Keratinocyte (primary cell): ENCODE data around the gene XCR1. TPM values are rescaled to one million over a fixed set of nuclear protein-coding genes. Genes with fewer than 3 reads are reported as not detected.
A peak's percentile ranks its signal among the peaks of the same experiment; 100 is the strongest.

Experiments used
- DNase-seq: peaks from one replicate; pipeline ENCODE4 v3.0.0-alpha.2; 2011; ENCODE audit warnings: low read depth, missing footprints, low spot score
- FAIRE-seq: peaks from 2 replicates; lab custom pipeline; 2011; peaks lifted over from hg19 to GRCh38; lab: Jason Lieb, UNC
- H2AFZ ChIP-seq: 2 replicates; pipeline ENCODE4 v1.6.0; 2012; ENCODE audit warnings: low read length, control low read depth, inconsistent platforms; ENCODE audit not compliant: control insufficient read depth
- H3K27ac ChIP-seq: 2 replicates; pipeline ENCODE4 v1.5.1; 2011; ENCODE audit warnings: low read length; ENCODE audit not compliant: control insufficient read depth, insufficient read depth
- H3K27me3 ChIP-seq: 3 replicates; pipeline ENCODE4 v1.6.0; 2011; ENCODE audit warnings: low read length; ENCODE audit not compliant: control insufficient read depth, insufficient read depth; ENCODE audit errors: extremely low read depth
- H3K36me3 ChIP-seq, 2 experiments: 2 replicates in 1 of 2; 3 replicates in 1 of 2; pipeline ENCODE4 v1.5.1; 2011; ENCODE audit warnings: low read length in 2 of 2, mild to moderate bottlenecking in 1 of 2; ENCODE audit not compliant: control insufficient read depth in 2 of 2, insufficient read depth in 2 of 2; ENCODE audit errors: extremely low read depth in 1 of 2
- H3K4me1 ChIP-seq: 3 replicates; pipeline ENCODE4 v1.5.1; 2011; ENCODE audit warnings: low read length; ENCODE audit not compliant: control insufficient read depth, insufficient read depth; ENCODE audit errors: extremely low read depth
- H3K4me2 ChIP-seq: 3 replicates; pipeline ENCODE4 v1.6.0; 2011; ENCODE audit warnings: low read depth, low read length; ENCODE audit not compliant: control insufficient read depth, insufficient read depth; ENCODE audit errors: extremely low read depth
- H3K4me3 ChIP-seq, 3 experiments: fragments of 200-600 bp in 1 of 3; sonication (generic) in 1 of 3; 2 replicates in 2 of 3; 3 replicates in 1 of 3; pipeline ENCODE4 v1.5.1; 2011 to 2016; ENCODE audit warnings: low read length in 3 of 3, mild to moderate bottlenecking in 3 of 3, control low read depth in 2 of 3, inconsistent platforms in 1 of 3, low read depth in 1 of 3, mixed read lengths in 1 of 3, mixed run types in 1 of 3, moderate library complexity in 1 of 3; ENCODE audit not compliant: control insufficient read depth in 2 of 3, insufficient read depth in 2 of 3; ENCODE audit errors: extremely low read depth in 1 of 3
- H3K79me2 ChIP-seq: 2 replicates; pipeline ENCODE4 v1.6.0; 2012; ENCODE audit warnings: low read length; ENCODE audit not compliant: control insufficient read depth, insufficient read depth
- H3K9ac ChIP-seq: 3 replicates; pipeline ENCODE4 v1.6.0; 2011; ENCODE audit warnings: low read length; ENCODE audit not compliant: control insufficient read depth, insufficient read depth; ENCODE audit errors: extremely low read depth
- H3K9me1 ChIP-seq: 3 replicates; pipeline ENCODE4 v1.6.0; 2011; ENCODE audit warnings: low read length; ENCODE audit not compliant: control insufficient read depth, insufficient read depth; ENCODE audit errors: extremely low read depth
- H3K9me3 ChIP-seq: 2 replicates; pipeline ENCODE4 v1.5.1; 2012; ENCODE audit warnings: low read depth, low read length; ENCODE audit not compliant: control insufficient read depth
- H4K20me1 ChIP-seq: 3 replicates; pipeline ENCODE4 v1.6.0; 2011; ENCODE audit warnings: low read length; ENCODE audit not compliant: control insufficient read depth, insufficient read depth; ENCODE audit errors: extremely low read depth
- CTCF ChIP-seq, 3 experiments: IDR thresholded peaks in 1 of 3; conservative IDR thresholded peaks in 1 of 3; optimal IDR thresholded peaks in 1 of 3; 2 replicates in 2 of 3; 3 replicates in 1 of 3; pipeline versions ENCODE3 to v1.5.1; 2011; ENCODE audit warnings: low read length in 3 of 3, mild to moderate bottlenecking in 3 of 3, moderate library complexity in 2 of 3, control low read depth in 1 of 3, inconsistent platforms in 1 of 3; ENCODE audit not compliant: insufficient read depth in 2 of 3; ENCODE audit errors: extremely low read depth in 1 of 3
- EZH2 ChIP-seq: IDR thresholded peaks from one replicate; pipeline ENCODE4 v1.6.1; 2012; ENCODE audit warnings: inconsistent platforms, mild to moderate bottlenecking, low read length, moderate library complexity
- dilution Hi-C: fragments of 300-500 bp; cut with MboI; formaldehyde crosslinking; loops from one replicate; pipeline ENCODE4 v1.7.0; 2020; ENCODE audit warnings: low sequenced_read_pairs; ENCODE audit not compliant: extremely low pct_ligation_motif_present
- polyA plus RNA-seq, 5 experiments: library from polyadenylated mRNA; depleted of rRNA in 3 of 5; stranded (reverse) in 3 of 5; stranded (forward) in 1 of 5; unstranded in 1 of 5; fragments of >200 nt; gene quantifications; 1 replicate in 1 of 5; 2 replicates in 3 of 5; 3 replicates in 1 of 5; pipeline versions ENCODE4 v1.2.1 to v1.2.3, GENCODE V29; 2011 to 2012; ENCODE audit warnings: missing spikeins in 2 of 5, low read depth in 1 of 5, low replicate concordance in 1 of 5

XCR1 gene
- polyA plus RNA-seq, 1 donor (not counting 4 experiments of a cell fraction or from before 2014, with no cell fraction given): 0.01 TPM

- Histone ChIP-seq H3K36me3 (peaks cover 12 to 13% of the 10 kb centered on the region in 2 experiments), H3K79me2 (no peaks in the 10 kb centered on the region), H3K27me3 (no peaks in the 10 kb centered on the region), H3K9ac (no peak overlapping the region), H3K4me3 (no peak overlapping the region), H3K4me2 (no peak overlapping the region), H3K4me1 (peaks cover 6% of the 10 kb centered on the region), H3K9me1 (no peaks in the 10 kb centered on the region), H3K9me3 (no peaks in the 10 kb centered on the region), H4K20me1 (no peaks in the 10 kb centered on the region), H3K27ac (no peak overlapping the region), H2AFZ (no peak overlapping the region)
- no peak for DNase-seq
- TF ChIP-seq CTCF (optimal IDR thresholded peaks at IDR 0.05 in 1 of 3, IDR thresholded peaks at IDR 0.05 in 1 of 3, conservative IDR thresholded peaks at IDR 0.05 in 1 of 3; ENCODE audit: extremely low read depth in 1 of 3, insufficient read depth in 2 of 3, low read length in 3 of 3) (no peak), EZH2 (no peak)
- FAIRE-seq: peak; percentile 52
- dilution Hi-C loops: no loop called here
Measured at GRCh38 chr3:45972534-45973402, 54.5 kb downstream of the XCR1 start.

GRCh38 chr3:45969953-45970352 lies 57.3 kb downstream of the XCR1 start:
- Histone ChIP-seq H3K9ac (no peak overlapping the region), H3K4me1 (peaks cover 6% of the 10 kb centered on the region), H3K9me1 (no peaks in the 10 kb centered on the region), H2AFZ (no peak overlapping the region), H3K4me3 (no peak overlapping the region), H3K4me2 (no peak overlapping the region), H3K27me3 (no peaks in the 10 kb centered on the region), H3K9me3 (no peaks in the 10 kb centered on the region), H3K36me3 (peaks cover 10 to 34% of the 10 kb centered on the region in 2 experiments), H3K27ac (no peak overlapping the region), H3K79me2 (no peaks in the 10 kb centered on the region), H4K20me1 (no peaks in the 10 kb centered on the region)
- dilution Hi-C loops: no loop called here
- no peak for TF ChIP-seq CTCF (optimal IDR thresholded peaks at IDR 0.05 in 1 of 3, IDR thresholded peaks at IDR 0.05 in 1 of 3, conservative IDR thresholded peaks at IDR 0.05 in 1 of 3; ENCODE audit: extremely low read depth in 1 of 3, insufficient read depth in 2 of 3, low read length in 3 of 3)
- TF ChIP-seq EZH2: no peak
- FAIRE-seq: no peak
- DNase-seq: no peak
